Trophoblast cell (in vitro differentiated cells and primary cell): Measurements from ENCODE around the gene QSOX2.
"Not testable (repeated sequence)": the region's sequence is repeated elsewhere in the genome, so short reads cannot be mapped to it uniquely, and the experiment has no call there.

Experiments
- DNase-seq, 2 donors: peaks; one replicate each; pipeline ENCODE4 v3.0.0-alpha.2; 2016
- H2AFZ ChIP-seq: 2 replicates; pipeline ENCODE4 v1.6.1; 2013; ENCODE audit warnings: low read length, moderate library complexity, mild to moderate bottlenecking; ENCODE audit not compliant: insufficient read depth, poor library complexity
- H2AK5ac ChIP-seq: 2 replicates; pipeline ENCODE4 v1.6.1; 2013; ENCODE audit warnings: mild to moderate bottlenecking, low read length
- H2BK120ac ChIP-seq: 2 replicates; pipeline ENCODE4 v1.6.1; 2013; ENCODE audit warnings: low read length, mild to moderate bottlenecking, moderate library complexity; ENCODE audit not compliant: insufficient read depth, poor library complexity
- H2BK12ac ChIP-seq: 2 replicates; pipeline ENCODE4 v1.6.1; 2013; ENCODE audit warnings: mild to moderate bottlenecking, low read length, moderate library complexity
- H2BK5ac ChIP-seq: 2 replicates; pipeline ENCODE4 v1.6.1; 2013; ENCODE audit warnings: low read length, low read depth, moderate library complexity, mild to moderate bottlenecking; ENCODE audit not compliant: poor library complexity
- H3K14ac ChIP-seq: 2 replicates; pipeline ENCODE4 v1.6.1; 2013; ENCODE audit warnings: mild to moderate bottlenecking, low read length
- H3K18ac ChIP-seq: 2 replicates; pipeline ENCODE4 v1.6.1; 2013; ENCODE audit warnings: mild to moderate bottlenecking, low read length
- H3K23ac ChIP-seq: 2 replicates; pipeline ENCODE4 v1.6.1; 2013; ENCODE audit warnings: low read length
- H3K27ac ChIP-seq: 2 replicates; pipeline ENCODE4 v1.5.1; 2013; ENCODE audit warnings: low read depth, mild to moderate bottlenecking, inconsistent platforms, low read length, moderate library complexity
- H3K27me3 ChIP-seq: 2 replicates; pipeline ENCODE4 v1.6.1; 2013; ENCODE audit warnings: inconsistent platforms, mild to moderate bottlenecking, low read length, moderate library complexity; ENCODE audit not compliant: insufficient read depth
- H3K36me3 ChIP-seq, 2 experiments: 1 replicate in 1 of 2; 2 replicates in 1 of 2; pipeline ENCODE4 v1.6.1; 2013; ENCODE audit warnings: low read length in 2 of 2, mild to moderate bottlenecking in 2 of 2, moderate library complexity in 1 of 2; ENCODE audit not compliant: insufficient read depth in 2 of 2, control insufficient read depth in 1 of 2
- H3K4ac ChIP-seq: 2 replicates; pipeline ENCODE4 v1.6.1; 2013; ENCODE audit warnings: low read depth, mild to moderate bottlenecking, low read length, moderate library complexity
- H3K4me1 ChIP-seq, 2 experiments: 1 replicate in 1 of 2; 2 replicates in 1 of 2; pipeline ENCODE4 v1.6.1; 2013; ENCODE audit warnings: low read length in 2 of 2, mild to moderate bottlenecking in 2 of 2, moderate library complexity in 1 of 2; ENCODE audit not compliant: insufficient read depth in 2 of 2, control insufficient read depth in 1 of 2
- H3K4me2 ChIP-seq: 2 replicates; pipeline ENCODE4 v1.6.1; 2013; ENCODE audit warnings: inconsistent platforms, mild to moderate bottlenecking, low read length, moderate library complexity
- H3K4me3 ChIP-seq: 2 replicates; pipeline ENCODE4 v1.5.1; 2013; ENCODE audit warnings: mild to moderate bottlenecking, low read depth, low read length, inconsistent platforms
- H3K79me1 ChIP-seq: one replicate; pipeline ENCODE4 v1.6.1; 2013; ENCODE audit warnings: low read length
- H3K79me2 ChIP-seq: 2 replicates; pipeline ENCODE4 v1.6.1; 2013; ENCODE audit warnings: low read length, mild to moderate bottlenecking; ENCODE audit not compliant: control insufficient read depth, insufficient read depth, poor library complexity
- H3K9ac ChIP-seq: 2 replicates; pipeline ENCODE4 v1.6.1; 2013; ENCODE audit warnings: mild to moderate bottlenecking, low read length
- H3K9me3 ChIP-seq: 2 replicates; pipeline ENCODE4 v1.6.1; 2013; ENCODE audit warnings: low read depth, mild to moderate bottlenecking, control low read depth, inconsistent platforms, low read length; ENCODE audit not compliant: insufficient read depth
- H4K12ac ChIP-seq: 2 replicates; pipeline ENCODE4 v1.6.1; 2013; ENCODE audit warnings: low read depth, mild to moderate bottlenecking, low read length, moderate library complexity
- H4K8ac ChIP-seq: 2 replicates; pipeline ENCODE4 v1.6.1; 2013; ENCODE audit warnings: low read depth, mild to moderate bottlenecking, low read length, moderate library complexity
- H4K91ac ChIP-seq: one replicate; pipeline ENCODE4 v1.6.1; 2013; ENCODE audit warnings: low read depth, mild to moderate bottlenecking, low read length, moderate library complexity
- WGBS: extraction: QIAGEN DNeasy Blood & Tissue Kit; methylation state at CpG from one replicate; pipeline ENCODE4 v1.1.7; 2013; ENCODE audit warnings: missing lambda C conversion rate; ENCODE audit not compliant: insufficient read length, insufficient coverage; ENCODE audit errors: extremely low coverage; 5-methylcytosine and 5-hydroxymethylcytosine counted together

QSOX2 gene

GRCh38 chr9:136266641-136267040 lies 21.0 kb upstream of the QSOX2 start:
- H3K18ac ChIP-seq, H3K79me2 ChIP-seq, DNase-seq, H3K4me2 ChIP-seq, H4K8ac ChIP-seq, H3K14ac ChIP-seq, H3K23ac ChIP-seq, H3K36me3 ChIP-seq, H3K4me1 ChIP-seq, H2AFZ ChIP-seq, H3K9me3 ChIP-seq, H3K79me1 ChIP-seq, H3K4ac ChIP-seq, H2AK5ac ChIP-seq, H3K4me3 ChIP-seq, H4K12ac ChIP-seq, H3K27ac ChIP-seq, H4K91ac ChIP-seq, H2BK120ac ChIP-seq, H2BK5ac ChIP-seq, H3K9ac ChIP-seq, H2BK12ac ChIP-seq, H3K27me3 ChIP-seq: not testable (repeated sequence)
- no CpG with 5 or more reads among the region's 18 CpGs for WGBS

- Histone ChIP-seq H3K14ac (no peak overlapping the region), H3K36me3 (no peaks in the 10 kb centered on the region), H3K79me1 (peaks cover 3% of the 10 kb centered on the region), H3K9me3 (peaks cover 1% of the 10 kb centered on the region), H2AK5ac (no peak overlapping the region), H3K9ac (no peak overlapping the region), H3K27ac (no peak overlapping the region), H3K4me2 (no peak overlapping the region), H3K18ac (no peak overlapping the region), H4K8ac (no peak overlapping the region), H3K4ac (no peak overlapping the region), H4K12ac (no peak overlapping the region), H3K4me1 (peaks cover 5% of the 10 kb centered on the region in 2 experiments), H3K23ac (no peak overlapping the region), H4K91ac (no peak overlapping the region), H2BK120ac (no peak overlapping the region), H3K27me3 (no peaks in the 10 kb centered on the region), H2BK12ac (no peak overlapping the region), H2BK5ac (no peak overlapping the region), H2AFZ (no peak overlapping the region), H3K79me2 (no peaks in the 10 kb centered on the region), H3K4me3 (no peak overlapping the region)
- WGBS: no CpG with 5 or more reads among the region's 17 CpGs
- no peak for DNase-seq
Observed at GRCh38 chr9:136265561-136266355, 20.1 kb upstream of the QSOX2 start.

- Histone ChIP-seq H4K91ac (no peak overlapping the region), H2AK5ac (no peak overlapping the region), H4K12ac (no peak overlapping the region), H3K18ac (no peak overlapping the region), H4K8ac (no peak overlapping the region), H3K14ac (no peak overlapping the region), H3K79me2 (no peaks in the 10 kb centered on the region), H2AFZ (no peak overlapping the region), H3K27ac (no peak overlapping the region), H3K27me3 (no peaks in the 10 kb centered on the region), H3K4me2 (no peak overlapping the region), H3K4me3 (peak overlapping the region; percentile 16), H2BK12ac (no peak overlapping the region), H2BK120ac (no peak overlapping the region), H3K23ac (no peak overlapping the region), H3K9ac (no peak overlapping the region), H3K36me3 (no peaks in the 10 kb centered on the region), H3K4me1 (peaks cover 5% of the 10 kb centered on the region in 2 experiments), H2BK5ac (no peak overlapping the region), H3K79me1 (peaks cover 3% of the 10 kb centered on the region), H3K9me3 (peaks cover 1% of the 10 kb centered on the region), H3K4ac (no peak overlapping the region)
- no peak for DNase-seq
- WGBS: no CpG with 5 or more reads among the region's 24 CpGs
Observed at GRCh38 chr9:136264441-136265405, 19.1 kb upstream of the QSOX2 start.

- Histone ChIP-seq H4K12ac (no peak overlapping the region), H3K36me3 (no peaks in the 10 kb centered on the region), H3K9me3 (peaks cover 1% of the 10 kb centered on the region), H3K27ac (no peak overlapping the region), H3K79me1 (peaks cover 3% of the 10 kb centered on the region), H4K91ac (no peak overlapping the region), H3K23ac (no peak overlapping the region), H3K4ac (no peak overlapping the region), H3K4me3 (no peak overlapping the region), H2BK12ac (no peak overlapping the region), H3K18ac (no peak overlapping the region), H3K4me1 (peaks cover 5 to 7% of the 10 kb centered on the region in 2 experiments), H4K8ac (no peak overlapping the region), H2BK5ac (no peak overlapping the region), H3K14ac (no peak overlapping the region), H2AFZ (no peak overlapping the region), H3K27me3 (no peaks in the 10 kb centered on the region), H3K9ac (no peak overlapping the region), H3K4me2 (no peak overlapping the region), H2AK5ac (no peak overlapping the region), H3K79me2 (no peaks in the 10 kb centered on the region), H2BK120ac (no peak overlapping the region)
- WGBS: no CpG with 5 or more reads among the region's 19 CpGs
- DNase-seq: no peak
Observed at GRCh38 chr9:136264031-136264430, 18.4 kb upstream of the QSOX2 start.
